HG02571 (cell line): Measurements from ENCODE around the gene FBXW5.

ENCODE experiments used
- ATAC-seq: cut with Tn5 transposase; IDR thresholded peaks from one replicate; pipeline ENCODE4 v1.9.1; 2021; ENCODE audit warnings: mild to moderate bottlenecking, moderate library complexity; ENCODE audit not compliant: unreplicated experiment

The FBXW5 gene

DNA sequence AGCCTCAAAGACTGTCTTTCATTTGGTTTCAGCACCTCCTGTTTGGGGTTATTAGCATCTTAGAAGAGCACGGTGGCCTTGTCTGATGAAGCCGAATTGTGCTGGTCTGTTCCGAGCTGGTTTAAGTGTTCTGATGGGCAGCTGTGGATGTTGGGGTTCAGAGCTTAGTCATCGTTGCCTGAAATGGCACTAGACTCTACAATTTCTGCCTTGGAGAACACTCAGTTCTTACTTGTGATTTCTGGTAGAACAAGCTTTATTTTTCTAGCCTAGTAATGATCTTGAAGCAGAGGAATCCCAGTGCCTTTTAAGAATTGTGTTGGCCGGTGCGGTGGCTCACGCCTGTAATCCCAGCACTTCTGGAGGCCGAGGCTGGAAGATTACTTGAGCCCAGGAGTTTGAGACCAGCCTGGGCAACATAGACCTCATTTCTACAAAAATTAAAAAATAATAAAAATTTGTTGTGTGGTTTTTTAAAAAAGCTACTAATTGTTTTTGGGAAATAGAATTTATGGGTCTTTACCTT is 7.8 kb downstream of the FBXW5 start:
- ATAC-seq: no peak

- ATAC-seq: no peak
Observed at GRCh38 chr9:136935651-136936050, 8.9 kb downstream of the FBXW5 start.

DNA sequence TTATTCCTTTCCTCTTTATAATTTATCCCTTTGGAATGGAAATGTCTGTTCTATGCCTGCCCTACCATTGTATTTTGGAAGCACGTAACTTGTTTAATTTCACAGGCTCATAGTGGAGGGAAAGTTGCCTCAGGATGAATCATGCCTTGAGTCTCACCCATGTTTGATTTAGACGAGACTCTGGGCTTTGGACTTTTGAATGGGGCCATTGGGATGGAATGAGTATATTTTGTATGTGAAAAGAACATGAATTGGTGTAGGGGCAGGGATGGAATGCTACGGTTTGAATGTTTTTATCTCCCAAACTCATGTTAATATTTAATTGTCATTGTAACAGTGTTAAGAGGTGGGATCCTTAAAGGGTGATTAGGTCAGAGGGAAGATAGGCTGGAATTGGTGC is 10.3 kb downstream of the FBXW5 start:
- no peak for ATAC-seq

- no peak for ATAC-seq
Observed at GRCh38 chr9:136931611-136932130, 12.9 kb downstream of the FBXW5 start.

DNA sequence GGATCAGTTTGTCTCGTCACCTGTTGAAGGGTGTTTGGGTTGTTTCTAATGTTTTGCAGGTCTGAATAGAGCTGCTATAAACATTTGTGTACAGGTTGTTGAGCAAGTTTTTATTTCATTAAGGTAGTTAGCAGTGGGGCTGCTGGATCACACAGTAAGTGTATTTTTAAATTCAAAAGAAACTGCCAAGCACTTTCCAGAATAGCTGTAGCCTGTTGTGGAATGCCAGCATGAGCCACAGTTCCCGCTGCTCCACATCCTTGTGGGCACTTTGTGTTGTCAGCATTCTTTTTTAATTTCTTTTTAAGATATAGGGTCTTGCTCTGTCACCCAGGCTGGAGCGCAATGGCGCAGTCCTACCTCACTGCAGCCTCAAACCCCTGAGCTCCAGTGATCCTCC is 14.5 kb downstream of the FBXW5 start:
- no peak for ATAC-seq

DNA sequence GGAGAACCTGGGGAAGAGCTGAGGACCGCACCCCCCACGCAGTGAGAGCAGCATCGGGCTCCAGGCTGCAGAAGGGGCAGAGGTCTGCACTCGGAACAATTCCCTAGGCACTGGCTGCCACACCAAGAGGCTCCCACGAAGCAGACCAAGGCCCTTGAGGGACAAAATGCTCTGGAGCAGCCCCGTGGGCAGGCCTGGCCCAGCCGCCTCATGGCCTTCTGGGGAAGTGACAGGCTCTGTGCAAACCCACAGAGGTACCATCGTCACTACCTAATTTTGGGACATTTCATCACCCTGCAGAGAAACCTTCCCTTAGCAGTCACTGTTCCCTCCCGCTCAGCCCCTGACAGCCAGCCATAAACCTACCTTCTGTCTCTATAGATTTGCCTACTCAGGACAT is 15.9 kb downstream of the FBXW5 start:
- no peak for ATAC-seq

- ATAC-seq: no peak
Observed at GRCh38 chr9:136927343-136928271, 16.9 kb downstream of the FBXW5 start.

- no peak for ATAC-seq
Observed at GRCh38 chr9:136926749-136927148, 17.8 kb downstream of the FBXW5 start.

- ATAC-seq: no peak
Observed at GRCh38 chr9:136926154-136926704, 18.3 kb downstream of the FBXW5 start.

GRCh38 chr9:136925414-136926153 is 19.0 kb downstream of the FBXW5 start:
- ATAC-seq: no peak

DNA sequence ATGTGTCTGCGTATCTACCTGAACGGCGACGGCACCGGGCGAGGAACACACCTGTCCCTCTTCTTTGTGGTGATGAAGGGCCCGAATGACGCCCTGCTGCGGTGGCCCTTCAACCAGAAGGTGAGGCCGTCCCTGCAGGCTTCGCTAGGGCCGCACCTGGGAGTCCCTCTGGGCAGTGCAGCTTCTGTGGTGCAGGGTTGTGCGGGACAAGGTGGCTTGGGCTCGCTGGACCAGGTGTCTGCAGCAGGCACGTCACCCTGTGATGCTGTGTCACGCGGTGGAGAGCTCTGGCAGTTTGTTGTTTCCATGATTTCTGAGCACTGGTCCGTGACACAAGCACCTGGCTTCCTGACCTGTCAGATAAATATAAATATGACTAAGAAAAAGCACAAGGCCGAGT is 20.7 kb downstream of the FBXW5 start:
- no peak for ATAC-seq

- no peak for ATAC-seq
Observed at GRCh38 chr9:136922540-136922939, 22.0 kb downstream of the FBXW5 start.

DNA sequence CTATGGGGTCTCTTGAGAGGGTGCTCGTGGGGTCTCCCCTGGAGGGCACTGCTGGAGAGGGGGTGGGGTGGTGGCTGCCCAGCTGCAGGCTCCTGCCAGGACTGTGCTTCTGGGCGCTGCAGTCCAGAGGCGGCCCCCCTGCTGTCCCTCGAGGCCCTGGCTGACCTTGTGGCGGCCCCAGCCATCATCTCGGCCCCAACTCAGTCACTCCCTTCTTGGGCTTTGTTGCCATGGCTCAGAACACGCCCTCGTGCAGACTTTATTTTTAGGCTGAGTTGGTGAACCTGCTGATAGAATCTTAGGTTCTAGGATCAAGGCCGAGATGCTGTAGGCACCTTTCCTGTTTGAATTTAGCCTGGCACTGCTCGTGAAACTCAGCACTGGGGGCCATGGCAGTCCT is 22.8 kb downstream of the FBXW5 start:
- ATAC-seq: no peak

- no peak for ATAC-seq
Observed at GRCh38 chr9:136921307-136921706, 23.2 kb downstream of the FBXW5 start.

DNA sequence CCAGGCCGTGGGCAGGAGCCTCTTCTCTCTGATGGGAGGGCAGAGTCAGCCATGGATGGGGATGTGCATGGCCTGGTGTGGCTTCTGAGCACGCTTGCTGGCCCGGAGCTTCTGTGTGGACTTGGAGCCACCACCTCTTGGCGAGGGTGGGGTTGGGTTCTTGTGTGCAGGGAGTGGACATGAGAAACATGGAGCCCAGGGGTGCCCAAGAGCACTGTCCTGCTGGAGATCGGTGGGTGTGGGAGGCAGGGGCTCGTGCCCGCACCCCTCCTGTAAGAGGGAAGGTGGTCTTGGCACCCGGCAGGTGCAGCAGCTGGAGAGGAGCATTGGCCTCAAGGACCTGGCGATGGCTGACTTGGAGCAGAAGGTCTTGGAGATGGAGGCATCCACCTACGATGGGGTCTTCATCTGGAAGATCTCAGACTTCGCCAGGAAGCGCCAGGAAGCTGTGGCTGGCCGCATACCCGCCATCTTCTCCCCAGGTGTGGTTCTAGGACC is 23.8 kb downstream of the FBXW5 start:
- ATAC-seq: no peak

DNA sequence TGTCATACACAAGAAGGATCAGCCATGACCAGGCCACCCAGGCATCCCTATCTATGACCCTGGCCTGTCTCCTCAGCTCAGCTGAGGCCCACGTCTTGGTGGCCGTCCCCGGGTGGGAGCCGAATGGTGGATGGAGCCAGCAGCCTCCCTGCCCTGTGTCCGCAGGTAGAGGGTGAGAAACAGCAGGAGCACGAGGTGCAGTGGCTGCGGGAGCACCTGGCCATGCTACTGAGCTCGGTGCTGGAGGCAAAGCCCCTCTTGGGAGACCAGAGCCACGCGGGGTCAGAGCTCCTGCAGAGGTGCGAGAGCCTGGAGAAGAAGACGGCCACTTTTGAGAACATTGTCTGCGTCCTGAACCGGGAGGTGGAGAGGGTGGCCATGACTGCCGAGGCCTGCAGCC is 24.5 kb downstream of the FBXW5 start:
- no peak for ATAC-seq

- no peak for ATAC-seq
Observed at GRCh38 chr9:136917902-136918301, 26.6 kb downstream of the FBXW5 start.

- ATAC-seq: no peak
Observed at GRCh38 chr9:136916330-136917184, 28.0 kb downstream of the FBXW5 start.

DNA sequence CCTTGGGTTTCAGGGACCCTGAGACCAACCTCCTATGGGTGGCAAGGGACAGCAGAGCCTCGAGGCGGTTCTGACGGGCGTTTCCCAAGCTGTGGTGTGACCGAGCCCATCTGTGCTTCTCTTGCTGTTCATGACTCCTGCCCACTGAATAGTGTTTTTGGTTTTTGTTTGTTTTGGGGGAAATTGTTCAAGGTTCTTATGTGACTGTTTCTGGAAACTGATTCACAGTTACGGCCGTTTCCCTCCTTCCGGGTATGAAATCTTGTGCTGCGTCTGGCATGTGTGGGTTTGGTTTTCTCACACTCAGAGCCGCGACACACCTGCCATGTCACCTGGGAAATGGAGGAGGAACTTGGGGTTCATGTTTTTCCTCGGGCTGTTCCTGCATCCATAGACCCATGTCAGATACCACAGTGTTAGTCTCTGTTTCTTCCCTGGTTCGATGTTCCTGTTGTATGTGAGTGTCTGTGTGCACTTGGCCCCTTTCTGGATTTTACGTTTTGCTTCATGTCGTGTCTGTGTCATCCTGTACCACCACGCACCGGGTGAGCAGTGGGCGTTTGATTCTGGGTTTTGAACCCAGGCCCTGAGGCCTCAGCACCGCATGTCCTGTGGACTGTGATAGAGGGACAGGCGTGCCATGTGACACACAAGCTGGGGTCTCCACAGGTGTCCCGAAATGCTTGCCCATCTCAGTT is 28.8 kb downstream of the FBXW5 start:
- ATAC-seq: no peak
